A549 (cell line): ENCODE data around the gene DNAJB13. TPM values are rescaled to one million over a fixed set of nuclear protein-coding genes. Genes with fewer than 3 reads are reported as not detected.

ENCODE experiments used
- ATAC-seq, 2 experiments: fragments of 200-7000 bp in 1 of 2; fragments of >200 bp in 1 of 2; cut with Nextera tagmentation in 1 of 2; cut with Tn5 transposase in 1 of 2; 3 replicates each; pipeline versions ENCODE4 v1.8.0 to v1.9.1; 2018 to 2020; ENCODE audit warnings: mild to moderate bottlenecking in 1 of 2, moderate library complexity in 1 of 2
- CTCF ChIA-PET: fragments of 300-600 bp; sonication (Branson Sonifier 250); formaldehyde crosslinking; extraction: SDS; loops from one replicate; lab custom pipeline; 2021; ENCODE audit warnings: antibody characterized with exemption, inconsistent platforms; lab: Yijun Ruan, JAX
- POLR2A ChIA-PET: fragments of 350-600 bp; formaldehyde crosslinking; extraction: SDS; loops from one replicate; lab custom pipeline; 2021; ENCODE audit warnings: antibody characterized with exemption, inconsistent platforms; lab: Yijun Ruan, JAX
- DNase-seq, 2 experiments: peaks; one replicate each; pipeline versions ENCODE4 v3.0.0 to v3.0.0-alpha.2; 2011 to 2016; ENCODE audit warnings: low read depth in 1 of 2, low spot score in 1 of 2
- FAIRE-seq: peaks from 2 replicates; lab custom pipeline; 2011; peaks lifted over from hg19 to GRCh38; lab: Jason Lieb, UNC
- H3K27ac ChIP-seq, 2 experiments: fragments of >200 bp; sonication (Bioruptor Twin); formaldehyde crosslinking; 3 replicates each; pipeline ENCODE4 v1.5.1; 2016 to 2017
- H3K4me1 ChIP-seq: fragments of >200 bp; sonication (Bioruptor Twin); formaldehyde crosslinking; 3 replicates; pipeline ENCODE4 v1.6.1; 2016
- H3K4me2 ChIP-seq: fragments of >200 bp; sonication (Bioruptor Twin); formaldehyde crosslinking; 3 replicates; pipeline ENCODE4 v1.6.1; 2016
- H3K4me3 ChIP-seq: fragments of >200 bp; sonication (Bioruptor Twin); formaldehyde crosslinking; 3 replicates; pipeline ENCODE4 v1.5.1; 2016
- H3K9me3 ChIP-seq: fragments of >200 bp; sonication (Bioruptor Twin); formaldehyde crosslinking; 3 replicates; pipeline ENCODE4 v1.6.1; 2016
- ATOH8 ChIP-seq: fragments of 250-450 bp; sonication (Bioruptor Pico); IDR thresholded peaks from 2 replicates; pipeline ENCODE4 v1.5.0; 2020; ENCODE audit warnings: low read depth, mild to moderate bottlenecking, moderate library complexity
- BCL3 ChIP-seq: fragments of >200 bp; sonication (Bioruptor Twin); formaldehyde crosslinking; IDR thresholded peaks from 3 replicates; pipeline ENCODE4 v1.6.1; 2016
- BHLHE40 ChIP-seq: IDR thresholded peaks from 2 replicates; pipeline ENCODE4 v1.6.1; 2012; ENCODE audit warnings: low read depth, low read length, inconsistent platforms
- EHMT2 ChIP-seq: fragments of 200-600 bp; sonication (generic); IDR thresholded peaks from 2 replicates; pipeline ENCODE4 v1.6.1; 2016; ENCODE audit warnings: antibody characterized with exemption, low read depth, mild to moderate bottlenecking, moderate library complexity
- ESRRA ChIP-seq: fragments of 150-350 bp; IDR thresholded peaks from 2 replicates; pipeline ENCODE4 v1.6.1; 2014; ENCODE audit warnings: mild to moderate bottlenecking, low read length, borderline replicate concordance
- FOSB ChIP-seq: fragments of 250-450 bp; sonication (Bioruptor Pico); IDR thresholded peaks from 2 replicates; pipeline ENCODE4 v1.5.0; 2020; ENCODE audit warnings: mild to moderate bottlenecking, moderate library complexity
- HDAC2 ChIP-seq: fragments of 200-600 bp; sonication (generic); IDR thresholded peaks from 2 replicates; pipeline ENCODE4 v1.6.1; 2016
- HOXA7 ChIP-seq: fragments of 250-450 bp; sonication (Bioruptor Pico); IDR thresholded peaks from 2 replicates; pipeline ENCODE4 v1.5.0; 2020; ENCODE audit warnings: mild to moderate bottlenecking, moderate library complexity
- HOXB13 ChIP-seq: fragments of 250-450 bp; sonication (Bioruptor Pico); IDR thresholded peaks from 2 replicates; pipeline ENCODE4 v1.5.0; 2020; ENCODE audit warnings: low read depth, mild to moderate bottlenecking, moderate library complexity
- HOXB5 ChIP-seq: fragments of 250-450 bp; sonication (Bioruptor Pico); IDR thresholded peaks from 2 replicates; pipeline ENCODE4 v1.5.0; 2020; ENCODE audit warnings: mild to moderate bottlenecking, moderate library complexity
- KDM1A ChIP-seq: fragments of 200-600 bp; sonication (generic); IDR thresholded peaks from 2 replicates; pipeline ENCODE4 v1.6.1; 2016; ENCODE audit warnings: low read depth, mild to moderate bottlenecking
- KDM5A ChIP-seq: fragments of 200-600 bp; sonication (generic); IDR thresholded peaks from 2 replicates; pipeline ENCODE4 v1.6.1; 2016; ENCODE audit warnings: antibody characterized with exemption, mild to moderate bottlenecking
- MAFK ChIP-seq: fragments of 450-650 bp; IDR thresholded peaks from 2 replicates; pipeline ENCODE4 v1.6.1; 2014; ENCODE audit not compliant: partially characterized antibody
- MAX ChIP-seq: IDR thresholded peaks from 2 replicates; pipeline ENCODE4 v1.6.1; 2012
- PBX3 ChIP-seq: IDR thresholded peaks from 2 replicates; pipeline ENCODE4 v1.6.1; 2012
- POLR2A ChIP-seq: IDR thresholded peaks from 2 replicates; pipeline ENCODE4 v1.6.1; 2012; ENCODE audit warnings: mild to moderate bottlenecking, low read length
- RARB ChIP-seq: fragments of 250-450 bp; sonication (Bioruptor Pico); IDR thresholded peaks from 2 replicates; pipeline ENCODE4 v1.8.0; 2021; ENCODE audit warnings: mild to moderate bottlenecking, moderate library complexity
- RNF2 ChIP-seq: fragments of 200-600 bp; sonication (generic); IDR thresholded peaks from 2 replicates; pipeline ENCODE4 v1.6.1; 2016; ENCODE audit warnings: low read depth, mild to moderate bottlenecking, antibody characterized with exemption, moderate library complexity, borderline replicate concordance
- SMC3 ChIP-seq: fragments of >200 bp; sonication (Bioruptor Twin); formaldehyde crosslinking; IDR thresholded peaks from 3 replicates; pipeline ENCODE4 v1.6.1; 2018; ENCODE audit warnings: inconsistent platforms
- TP53 ChIP-seq: fragments of 250-450 bp; sonication (Bioruptor Pico); IDR thresholded peaks from 2 replicates; pipeline ENCODE4 v1.5.0; 2021; ENCODE audit warnings: mild to moderate bottlenecking, moderate library complexity
- USF2 ChIP-seq: fragments of 450-650 bp; IDR thresholded peaks from 2 replicates; pipeline ENCODE4 v1.6.1; 2014; ENCODE audit warnings: antibody characterized with exemption
- ZFP36 ChIP-seq: fragments of 450-650 bp; IDR thresholded peaks from 2 replicates; pipeline ENCODE4 v1.6.1; 2014; ENCODE audit warnings: borderline replicate concordance; ENCODE audit not compliant: partially characterized antibody
- ZNF302 ChIP-seq: fragments of 250-450 bp; sonication (Bioruptor Pico); IDR thresholded peaks from 2 replicates; pipeline ENCODE4 v1.9.0; 2021; ENCODE audit warnings: inconsistent platforms, mild to moderate bottlenecking, moderate library complexity
- ZSCAN20 ChIP-seq: fragments of 250-450 bp; sonication (Bioruptor Pico); IDR thresholded peaks from 2 replicates; pipeline ENCODE4 v1.8.0; 2022; ENCODE audit warnings: mild to moderate bottlenecking, moderate library complexity
- WGBS: methylation state at CpG from one replicate; pipeline ENCODE4 v1.1.6; 2017; ENCODE audit errors: missing lambda C conversion rate; 5-methylcytosine and 5-hydroxymethylcytosine counted together
- polyA plus RNA-seq, 4 experiments: library from polyadenylated mRNA; depleted of rRNA in 3 of 4; stranded (reverse); fragments of >200 nt; fragmentation: RNase III in 1 of 4; extraction: RNeasy Plus Mini Kit Qiagen cat#74134 plus additional on column Dnase treatment in 1 of 4; gene quantifications; 2 replicates in 3 of 4; 3 replicates in 1 of 4; pipeline ENCODE4 v1.2.3, GENCODE V29; 2011 to 2017

The DNAJB13 gene
- polyA plus RNA-seq, 2 of the 4 experiments (the other 2 are of a cell fraction) = 0.75 to 0.90 TPM

GRCh38 chr11:73945396-73945795, 5.4 kb upstream of the DNAJB13 start:
- WGBS = 41% methylated on average over 4 of the region's 4 CpGs
- CTCF ChIA-PET = interaction anchor here (0.9 to 1.7 kb wide), 4 partner anchors 13 to 82 kb away, joined by 3 to 7 read pairs (median 4); no protein-coding TSS in a partner anchor

DNA sequence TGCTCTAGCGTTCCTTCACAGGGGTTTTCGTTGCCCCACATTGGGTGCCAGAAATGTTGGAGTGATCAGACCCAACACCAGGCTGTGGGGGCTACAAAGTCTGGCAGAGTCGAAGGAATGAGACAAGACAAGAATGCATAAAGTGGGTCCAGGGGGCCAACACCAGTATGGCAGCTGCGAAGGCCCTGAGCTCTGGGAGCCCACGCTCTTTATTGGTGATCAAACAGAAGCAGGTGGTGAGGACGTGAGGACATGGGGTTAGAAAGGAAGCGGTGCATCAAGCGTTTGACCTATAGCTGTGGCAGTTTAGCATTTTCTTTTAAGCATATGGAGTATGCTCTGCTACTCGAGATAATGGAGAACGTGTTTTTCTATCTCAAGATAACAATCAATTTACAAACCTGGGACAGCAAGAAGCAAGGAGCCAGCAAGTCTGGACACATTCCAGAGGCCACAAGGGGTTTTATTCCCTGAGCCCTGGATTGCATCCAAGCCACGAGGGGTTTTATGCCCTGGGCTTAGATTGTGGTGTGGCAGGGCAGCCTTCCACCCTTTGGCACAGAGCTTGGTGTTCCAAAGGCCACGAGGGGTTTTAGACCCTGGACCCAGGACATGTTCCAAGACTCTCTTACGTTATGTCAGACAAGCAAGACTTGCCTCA, 3.9 kb upstream of the DNAJB13 start:
- CTCF ChIA-PET = interaction anchor here (1.4 kb wide), 1 partner anchor 16 kb away, joined by 4 read pairs; no protein-coding TSS in a partner anchor
- FAIRE-seq (no peak), ATAC-seq (no peak), DNase-seq (no peak)
- POLR2A ChIA-PET = no interaction called here
- Histone ChIP-seq H3K4me3 (no peak overlapping the region), H3K4me2 (no peak overlapping the region), H3K4me1 (peaks cover 1% of the 10 kb centered on the region; the same call in 1 of the 3 replicates), H3K27ac (no peak overlapping the region), H3K9me3 (no peaks in the 10 kb centered on the region)
- WGBS = 76% methylated on average over 12 of the region's 13 CpGs
- TF ChIP-seq BHLHE40 = no peak
- TF ChIP-seq KDM5A = no peak
- TF ChIP-seq TP53 (CRISPR knock-in tag) = no peak
- TF ChIP-seq MAX = no peak
- TF ChIP-seq HOXB13 = no peak
- TF ChIP-seq ESRRA = no peak
- TF ChIP-seq ZFP36 = no peak
- no peak for TF ChIP-seq BCL3
- TF ChIP-seq EHMT2 = no peak
- no peak for TF ChIP-seq PBX3
- TF ChIP-seq RNF2 = no peak
- TF ChIP-seq HOXB5 (CRISPR knock-in tag) = no peak
- no peak for TF ChIP-seq USF2

More at GRCh38 chr11:73945396-73945795, 5.4 kb upstream of the DNAJB13 start:
- no peaks in the 10 kb centered on the region for H3K4me1 ChIP-seq
- H3K9me3 ChIP-seq = no peaks in the 10 kb centered on the region
- H3K4me3 ChIP-seq = no peak overlapping the region
- ATAC-seq = no peak
- H3K4me2 ChIP-seq = no peak overlapping the region
- TF ChIP-seq MAFK (no peak), HOXB13 (no peak), BHLHE40 (no peak), ZSCAN20 (CRISPR knock-in tag) (no peak), HOXA7 (CRISPR knock-in tag) (no peak), KDM1A (no peak), ZNF302 (CRISPR knock-in tag) (no peak), HDAC2 (no peak), FOSB (no peak), ATOH8 (CRISPR knock-in tag) (no peak), RARB (CRISPR knock-in tag) (no peak), POLR2A (no peak), SMC3 (no peak), PBX3 (no peak)
- FAIRE-seq = no peak
- POLR2A ChIA-PET = no interaction called here
- no peak overlapping the region for H3K27ac ChIP-seq
- DNase-seq = no peak
